DND-41 (cell line): Measurements from ENCODE around the gene DTX1.

Source experiments
- CTCF ChIP-seq: IDR thresholded peaks from 2 replicates; pipeline ENCODE4 v1.5.1; 2012; ENCODE audit warnings: borderline replicate concordance, low read length, moderate library complexity, mild to moderate bottlenecking; ENCODE audit not compliant: poor library complexity, severe bottlenecking; ENCODE audit errors: extremely low read depth
- EZH2 ChIP-seq: IDR thresholded peaks from 3 replicates; pipeline ENCODE4 v1.6.1; 2012; ENCODE audit warnings: borderline replicate concordance, low read depth, mild to moderate bottlenecking, moderate library complexity, low read length, inconsistent platforms; ENCODE audit not compliant: severe bottlenecking

DNA sequence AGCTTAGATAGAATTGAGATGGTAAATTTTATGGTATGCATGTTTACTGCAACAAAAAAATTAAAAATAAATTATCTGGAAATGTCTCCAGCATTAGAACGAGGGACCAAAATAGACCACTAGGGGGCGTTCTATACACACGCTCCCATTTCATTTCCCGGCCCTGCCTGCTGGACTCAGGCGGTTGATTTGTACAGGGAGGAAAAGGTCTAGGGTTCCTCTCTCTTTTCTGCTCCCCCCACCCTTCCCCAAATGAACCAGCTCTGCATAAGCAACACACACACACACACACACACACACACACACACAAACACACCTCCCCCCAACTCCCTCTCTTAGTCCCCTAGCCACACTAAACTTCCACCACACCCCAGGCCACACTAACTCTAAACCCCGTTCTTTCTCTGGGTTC, 7.8 kb upstream of the DTX1 start:
- peak; percentile 90 for TF ChIP-seq CTCF
- TF ChIP-seq EZH2: no peak
